Left ventricle myocardium superior (tissue), 1 donor: ENCODE measurements around the gene ATP6AP1. TPM values are rescaled to one million over a fixed set of nuclear protein-coding genes. Genes with fewer than 3 reads are reported as not detected.
A peak's percentile ranks its signal among the peaks of the same experiment; 100 is the strongest.

Experiments used
- ATAC-seq: fragments of 200-7000 bp; cut with Tn5 transposase; one replicate; pipeline ENCODE4 v1.9.1; 2020; ENCODE audit warnings: mild to moderate bottlenecking, moderate library complexity
- DNase-seq: peaks from one replicate; pipeline ENCODE4 v3.0.0-alpha.2; 2020
- intact Hi-C: fragments of 100-400 bp; cut with micrococcal nuclease; formaldehyde crosslinking; loops from one replicate; pipeline ENCODE4 v1.11.0; 2022
- total RNA-seq: library from RNA; stranded (reverse); fragmentation: NEBNext Ultra II Directional; extraction: Animal tissue kit (Norgen Biotek cat#: 25700); gene quantifications from one replicate; pipeline ENCODE4 v1.2.1, GENCODE V29; 2021
- donor health status: DM: no; HTN: yes; CAD: no; lungs with severe emphysema.

Gene ATP6AP1
- total RNA-seq, 1 donor from 2014 or later, result 81.0 TPM

DNA sequence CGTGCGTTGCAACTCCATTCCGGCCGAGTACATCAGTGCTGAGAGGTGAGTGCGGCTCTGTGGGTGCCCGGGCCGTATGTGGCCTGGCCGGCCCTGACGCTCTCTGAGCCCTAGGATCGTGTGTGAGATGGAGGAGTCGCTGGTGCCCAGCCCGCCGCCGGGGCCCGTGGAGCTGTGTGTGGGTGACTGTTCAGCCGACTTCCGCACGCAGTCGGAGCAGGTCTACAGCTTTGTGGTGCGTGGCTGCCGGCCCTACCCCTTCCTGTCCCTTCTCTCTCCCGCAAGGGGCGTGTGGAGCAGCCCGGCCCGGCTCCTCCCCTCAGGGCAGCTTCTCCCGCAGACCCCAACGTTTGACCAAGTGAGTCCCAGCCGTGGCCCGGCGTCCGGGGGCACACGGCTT lies 37.6 kb downstream of the ATP6AP1 start:
- no peak for ATAC-seq
- intact Hi-C loops, result no loop called here

DNA sequence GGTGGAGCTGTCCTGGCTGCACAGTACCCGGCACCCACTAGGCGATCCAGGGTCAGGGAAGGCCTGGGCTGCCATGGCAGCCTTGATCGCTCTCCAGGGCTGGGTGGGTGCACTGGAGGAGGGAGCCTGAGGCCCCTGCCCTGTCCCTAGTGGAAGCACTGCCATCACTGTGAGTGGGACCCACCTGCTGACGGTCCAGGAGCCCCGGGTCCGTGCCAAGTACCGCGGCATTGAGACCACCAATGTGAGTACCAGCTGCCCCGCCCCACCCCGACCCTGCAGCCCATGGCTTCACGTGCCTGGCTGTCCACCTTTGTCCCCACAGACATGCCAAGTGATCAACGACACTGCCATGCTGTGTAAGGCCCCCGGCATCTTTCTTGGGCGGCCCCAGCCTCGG lies 38.4 kb downstream of the ATP6AP1 start:
- intact Hi-C loops, result no loop called here
- ATAC-seq, result no peak
- no peak for DNase-seq

More for the DNA sequence above, 37.6 kb downstream of the ATP6AP1 start:
- DNase-seq, result no peak

DNA sequence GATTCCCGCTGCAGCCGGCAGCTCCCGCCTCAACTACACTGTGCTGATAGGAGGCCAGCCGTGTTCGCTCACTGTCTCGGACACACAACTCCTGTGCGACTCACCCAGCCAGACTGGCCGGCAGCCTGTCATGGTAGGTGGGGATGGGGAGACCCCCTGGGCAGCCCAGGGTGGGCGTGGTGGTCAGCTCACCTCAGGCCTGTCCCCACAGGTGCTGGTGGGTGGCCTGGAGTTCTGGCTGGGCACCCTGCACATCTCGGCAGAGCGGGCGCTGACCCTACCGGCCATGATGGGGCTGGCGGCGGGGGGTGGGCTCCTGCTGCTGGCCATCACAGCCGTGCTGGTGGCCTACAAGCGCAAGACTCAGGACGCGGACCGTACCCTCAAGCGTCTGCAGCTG lies 39.1 kb downstream of the ATP6AP1 start:
- DNase-seq (no peak), ATAC-seq (no peak)
- intact Hi-C loops, result no loop called here

DNA sequence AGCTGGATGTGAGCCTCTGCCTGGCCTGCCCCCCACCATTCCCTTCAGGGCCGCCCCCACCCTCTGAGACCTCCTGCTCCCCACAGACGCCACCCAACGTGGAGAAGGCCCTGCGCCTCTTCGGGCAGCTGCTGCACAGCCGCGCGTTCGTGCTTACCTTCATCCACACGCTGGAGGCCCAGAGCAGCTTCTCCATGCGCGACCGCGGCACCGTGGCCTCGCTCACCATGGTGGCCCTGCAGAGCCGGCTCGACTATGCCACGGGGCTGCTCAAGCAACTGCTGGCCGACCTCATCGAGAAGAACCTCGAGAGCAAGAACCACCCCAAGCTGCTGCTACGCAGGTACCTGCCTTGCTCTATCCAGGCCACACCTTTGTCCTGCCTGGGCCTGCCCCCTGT lies 39.7 kb downstream of the ATP6AP1 start:
- intact Hi-C loops, result no loop called here
- ATAC-seq, result no peak
- no peak for DNase-seq

DNA sequence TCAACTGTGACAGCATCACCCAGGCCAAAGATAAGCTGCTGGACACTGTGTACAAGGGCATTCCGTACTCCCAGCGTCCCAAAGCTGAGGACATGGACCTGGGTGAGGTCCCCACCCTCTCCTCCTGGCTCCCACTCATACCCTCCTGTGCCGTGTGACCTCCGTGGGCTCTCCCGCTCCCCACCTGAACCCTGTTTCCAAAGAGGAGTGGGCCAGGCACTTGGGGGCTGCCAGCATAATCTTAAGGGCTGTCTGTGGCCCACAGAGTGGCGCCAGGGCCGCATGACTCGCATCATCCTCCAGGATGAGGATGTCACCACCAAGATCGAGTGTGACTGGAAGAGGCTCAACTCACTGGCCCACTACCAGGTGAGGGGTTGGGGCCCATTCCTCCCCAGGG lies 40.6 kb downstream of the ATP6AP1 start:
- DNase-seq, result no peak
- ATAC-seq, result no peak
- intact Hi-C loops, result no loop called here

DNA sequence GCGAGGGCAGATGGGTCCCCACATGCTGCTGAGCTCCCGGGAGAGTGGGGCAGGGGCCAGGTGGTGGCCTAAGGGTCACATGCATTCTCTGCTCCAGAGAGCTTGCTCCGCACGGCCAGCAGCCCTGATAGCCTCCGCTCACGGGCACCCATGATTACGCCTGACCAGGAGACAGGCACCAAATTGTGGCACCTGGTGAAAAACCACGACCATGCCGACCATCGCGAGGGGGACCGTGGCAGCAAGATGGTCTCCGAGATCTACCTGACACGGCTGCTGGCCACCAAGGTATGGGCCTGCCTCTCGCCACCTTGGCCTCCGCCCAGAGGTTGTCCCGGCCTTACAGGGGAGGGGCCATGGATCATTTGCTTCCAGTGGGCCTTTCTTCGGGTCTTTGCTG lies 41.4 kb downstream of the ATP6AP1 start:
- no peak for ATAC-seq
- DNase-seq, result no peak
- intact Hi-C loops, result no loop called here

DNA sequence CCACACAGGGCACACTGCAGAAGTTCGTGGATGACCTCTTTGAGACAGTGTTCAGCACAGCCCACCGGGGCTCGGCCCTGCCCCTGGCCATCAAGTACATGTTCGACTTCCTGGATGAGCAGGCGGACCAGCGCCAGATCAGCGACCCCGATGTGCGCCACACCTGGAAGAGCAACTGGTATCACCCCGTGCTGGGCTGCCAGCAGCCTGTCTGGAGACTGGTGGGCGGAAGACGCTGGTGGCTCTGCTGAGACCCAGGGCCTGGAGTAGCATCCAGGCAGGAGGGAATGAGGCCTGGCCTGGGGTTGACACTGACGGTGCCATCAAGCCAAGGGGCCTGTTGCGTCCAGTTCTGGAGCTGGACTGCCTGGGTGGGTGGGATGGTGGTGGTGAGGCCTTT lies 42.0 kb downstream of the ATP6AP1 start:
- no peak for DNase-seq
- ATAC-seq, result no peak
- intact Hi-C loops, result no loop called here

DNA sequence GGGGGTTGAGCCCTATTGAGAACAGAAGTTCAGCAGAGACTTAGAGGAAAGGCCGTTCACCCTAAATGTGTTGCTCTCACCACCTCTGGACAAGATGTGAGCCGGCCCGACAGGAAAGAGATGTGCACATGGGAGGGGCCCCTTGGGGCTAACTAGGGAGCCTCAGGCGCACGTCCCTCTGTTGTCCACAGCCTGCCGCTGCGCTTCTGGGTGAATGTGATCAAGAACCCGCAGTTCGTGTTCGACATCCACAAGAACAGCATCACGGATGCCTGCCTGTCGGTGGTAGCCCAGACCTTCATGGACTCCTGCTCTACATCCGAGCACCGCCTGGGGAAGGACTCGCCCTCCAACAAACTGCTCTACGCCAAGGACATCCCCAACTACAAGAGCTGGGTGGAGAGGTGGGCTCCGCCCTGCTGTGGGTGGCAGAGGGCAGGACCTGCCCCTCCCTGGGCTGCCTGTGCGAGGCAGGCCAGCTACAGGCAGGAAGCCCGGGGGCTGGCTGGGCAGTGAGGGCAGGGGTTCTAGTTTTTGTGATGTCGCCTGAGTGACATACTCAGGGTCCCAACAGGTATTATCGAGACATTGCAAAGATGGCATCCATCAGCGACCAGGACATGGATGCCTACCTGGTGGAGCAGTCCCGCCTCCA lies 42.6 kb downstream of the ATP6AP1 start:
- DNase-seq (peak; percentile 15), ATAC-seq (no peak)
- intact Hi-C loops, result no loop called here

DNA sequence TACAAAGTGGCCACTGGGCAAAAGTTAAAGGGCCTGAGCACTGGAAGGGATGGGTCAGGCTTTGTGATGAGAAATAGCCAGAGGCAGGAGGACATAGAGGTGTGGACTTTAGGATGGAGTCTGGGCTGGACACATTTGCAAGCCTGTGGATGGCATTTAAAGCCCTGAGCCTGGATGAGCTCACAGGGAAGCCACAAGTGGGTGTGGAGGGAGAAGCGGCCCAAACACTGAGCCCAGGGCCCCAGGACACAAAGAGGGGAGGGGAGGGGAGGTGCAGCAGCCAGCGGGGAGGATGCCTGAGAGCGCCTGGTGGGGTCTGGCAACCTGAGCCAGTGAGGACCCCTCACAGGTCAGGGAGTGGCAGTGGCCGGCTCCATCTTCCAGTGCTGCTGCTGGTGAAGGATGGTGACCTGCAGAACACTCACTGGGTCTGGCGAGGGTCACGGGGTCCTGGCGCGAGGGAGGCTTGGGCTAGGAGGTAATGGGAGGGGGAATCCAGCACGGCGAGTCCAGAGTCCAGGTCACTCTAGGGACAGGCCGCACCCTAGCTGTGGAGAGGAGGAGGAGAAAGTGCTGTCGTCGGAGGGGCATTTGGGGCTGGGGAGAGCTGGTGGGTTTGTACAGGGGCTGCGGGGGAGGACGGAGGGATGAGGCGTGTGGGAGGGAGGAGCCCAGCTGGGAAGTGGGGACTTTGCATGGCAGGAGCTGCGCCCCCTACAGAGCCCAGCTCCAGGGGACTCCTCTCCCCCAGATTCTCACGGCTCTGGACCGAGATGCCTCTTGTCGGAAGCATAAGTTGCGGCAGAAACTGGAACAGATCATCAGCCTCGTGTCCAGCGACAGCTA lies 43.6 kb downstream of the ATP6AP1 start:
- peak; percentile 9 for DNase-seq
- no peak for ATAC-seq
- intact Hi-C loops, result no loop called here

DNA sequence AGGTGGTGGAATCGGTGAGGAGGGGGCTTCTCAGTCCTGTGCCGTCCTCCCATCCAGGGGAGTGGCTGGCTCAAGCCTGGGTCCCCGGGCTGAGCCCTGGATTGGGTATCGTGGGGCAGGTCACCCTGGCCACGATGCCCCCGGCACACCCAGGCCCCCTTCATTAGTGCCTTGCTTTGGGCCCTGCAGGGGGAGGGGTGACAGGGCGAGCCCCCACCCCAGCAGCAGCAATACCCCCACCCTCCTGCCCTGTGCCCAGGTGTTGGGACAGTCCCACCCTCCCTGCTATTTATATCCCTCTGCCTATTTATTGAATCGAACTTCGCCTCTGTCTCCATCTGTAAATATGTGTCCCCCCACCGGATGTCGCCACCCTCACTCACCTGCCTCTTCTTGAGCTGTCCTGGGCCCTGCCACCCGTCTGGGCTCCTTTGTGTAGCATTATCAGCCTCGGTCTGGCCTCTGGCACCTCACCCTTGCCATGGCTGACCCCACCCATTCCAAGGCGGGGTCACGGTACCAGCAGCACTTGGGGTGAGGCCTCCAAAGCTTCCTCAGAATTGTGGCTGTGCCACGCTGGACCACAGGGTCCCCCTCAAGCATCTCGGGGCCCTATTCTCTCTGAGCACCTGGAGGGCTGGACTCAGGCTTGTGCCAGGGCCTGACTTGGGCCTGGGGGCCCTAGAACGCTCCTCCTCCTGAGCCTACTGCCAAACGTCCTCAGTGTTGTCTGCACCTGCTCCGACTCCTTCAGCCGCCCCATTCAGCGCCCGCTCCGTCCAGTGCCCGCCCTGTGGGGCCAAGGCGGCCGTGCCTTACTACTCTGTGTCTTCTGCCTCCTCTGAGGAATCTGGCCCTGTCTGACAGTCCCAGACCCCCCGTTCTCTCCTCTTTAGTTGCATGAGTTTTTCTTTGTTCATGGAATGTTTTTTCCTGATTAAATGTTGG lies 44.5 kb downstream of the ATP6AP1 start:
- DNase-seq (peak; percentile 23), ATAC-seq (no peak)
- intact Hi-C loops, result no loop called here

DNA sequence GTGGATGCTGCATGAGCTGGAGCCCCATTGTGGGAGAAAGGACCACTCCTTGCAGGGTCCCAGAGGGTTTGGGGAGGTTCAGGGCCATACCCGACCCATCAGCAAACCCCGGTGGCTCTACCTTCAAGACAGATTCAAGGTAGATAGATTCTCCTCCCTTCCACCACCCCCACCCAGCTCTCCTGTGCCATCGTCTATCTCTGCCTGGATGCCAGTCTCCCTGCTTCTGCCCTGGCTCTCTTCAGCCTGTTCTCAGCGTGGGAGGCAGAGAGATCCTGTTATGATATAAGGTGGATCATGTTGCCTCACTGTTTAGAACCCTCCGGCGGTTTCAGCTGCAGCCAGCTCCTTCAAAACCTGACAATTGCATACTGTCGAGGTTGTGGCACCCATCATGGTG lies 45.2 kb downstream of the ATP6AP1 start:
- no peak for ATAC-seq
- intact Hi-C loops, result no loop called here
- DNase-seq, result peak; percentile 9

DNA sequence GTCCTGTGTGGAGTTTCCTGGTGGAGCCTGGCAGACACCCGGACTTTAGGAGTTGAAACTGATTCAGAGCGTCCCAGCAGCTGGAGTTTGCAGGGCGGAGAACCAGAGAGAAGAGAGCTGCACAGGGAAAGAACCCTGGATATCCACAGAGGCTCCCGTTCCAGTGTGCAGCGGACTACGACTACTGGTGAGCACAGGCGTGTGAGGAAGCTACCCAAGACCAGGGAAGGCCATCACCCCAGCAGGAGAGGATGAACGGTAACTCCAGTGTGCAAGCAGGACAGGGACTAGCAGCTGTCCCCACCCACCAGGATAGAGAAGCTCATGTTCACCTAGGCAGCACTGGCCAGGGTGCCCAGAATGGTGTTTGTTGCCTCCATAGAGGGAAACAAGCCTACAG lies 48.3 kb downstream of the ATP6AP1 start:
- no peak for ATAC-seq
- intact Hi-C loops, result no loop called here

DNA sequence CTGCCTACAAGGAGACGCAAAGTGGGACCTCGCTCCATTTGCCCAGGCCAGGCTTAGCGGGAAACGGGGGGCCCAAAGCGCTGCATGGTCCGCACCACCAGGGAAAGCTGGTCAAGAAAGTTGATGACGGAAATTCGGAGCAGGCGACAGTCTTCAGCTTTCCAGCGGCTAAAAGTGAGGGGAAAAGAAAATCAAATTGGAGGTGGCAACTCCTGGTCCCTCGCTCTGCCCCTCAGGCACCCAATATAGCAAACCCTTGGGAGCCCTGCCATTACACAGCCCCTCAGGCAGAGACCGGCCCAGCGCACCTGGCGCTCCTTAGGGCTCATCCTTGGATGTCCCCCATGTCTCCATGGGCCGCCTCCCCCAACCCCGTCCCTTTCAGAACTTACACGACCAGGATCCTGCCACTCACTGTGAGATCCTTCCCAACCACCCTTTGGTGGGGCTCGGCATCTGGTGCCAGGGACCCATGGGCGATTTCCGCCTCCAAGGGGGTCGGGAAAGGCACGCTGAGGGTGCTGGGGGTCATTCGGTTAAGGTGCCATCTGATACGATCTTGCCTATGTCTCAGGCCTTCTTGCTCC lies 49.5 kb downstream of the ATP6AP1 start:
- intact Hi-C loops, result no loop called here
- ATAC-seq (no peak), DNase-seq (no peak)

More for the DNA sequence above, 48.3 kb downstream of the ATP6AP1 start:
- DNase-seq, result no peak

DNA sequence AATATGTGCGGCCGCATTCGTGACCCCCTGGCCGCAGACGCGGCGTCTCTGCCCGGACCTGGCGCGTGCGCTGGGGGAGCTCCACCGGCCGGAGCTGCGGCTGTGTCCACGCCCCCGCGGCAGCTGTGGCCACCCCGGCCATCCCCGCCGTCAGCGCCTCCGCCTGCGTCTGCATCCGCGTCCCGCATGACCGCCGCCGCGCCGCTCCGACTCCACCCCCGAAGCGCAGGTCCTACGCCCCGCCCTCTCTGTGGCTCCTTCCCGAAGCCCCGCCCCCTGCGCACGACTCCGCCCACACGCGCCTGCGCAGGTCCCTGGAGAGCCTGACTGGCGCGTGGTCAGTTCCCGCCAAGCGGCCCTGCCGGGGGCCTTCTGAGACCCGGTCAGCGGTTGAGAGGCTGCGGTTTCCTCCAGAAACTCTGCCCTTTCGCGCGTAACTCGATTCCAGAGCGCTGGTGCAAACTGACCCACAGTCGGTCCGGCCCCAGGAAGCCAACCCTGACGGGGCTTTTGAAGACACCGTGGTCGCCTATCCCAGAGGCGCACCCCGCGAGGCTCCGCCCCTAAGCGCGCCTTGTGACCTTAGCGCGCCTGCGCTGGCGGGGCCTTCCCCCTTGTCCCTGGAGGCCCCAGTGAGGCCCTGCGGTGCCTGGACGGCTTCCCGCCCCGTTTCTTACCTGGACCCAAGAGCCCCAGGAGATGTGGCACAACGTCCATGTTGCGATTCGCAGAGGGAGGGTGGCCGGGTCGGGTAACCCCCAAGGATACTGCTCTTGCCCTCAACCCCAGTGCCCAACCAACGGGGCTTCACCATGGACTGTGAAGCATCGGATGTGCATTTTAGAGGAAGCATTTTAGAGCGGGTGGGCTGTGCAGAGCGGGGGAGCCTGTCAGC lies 50.5 kb downstream of the ATP6AP1 start, which contains the start of gene LAGE3:
Gene LAGE3, minus strand, starts transcription at position 554 of the 895 bp plus-strand sequence. Its CDS starts 366 bp downstream, at position 188.
- peak; percentile 97 for ATAC-seq
- intact Hi-C loops, result no loop called here
- peak; percentile 95 for DNase-seq

DNA sequence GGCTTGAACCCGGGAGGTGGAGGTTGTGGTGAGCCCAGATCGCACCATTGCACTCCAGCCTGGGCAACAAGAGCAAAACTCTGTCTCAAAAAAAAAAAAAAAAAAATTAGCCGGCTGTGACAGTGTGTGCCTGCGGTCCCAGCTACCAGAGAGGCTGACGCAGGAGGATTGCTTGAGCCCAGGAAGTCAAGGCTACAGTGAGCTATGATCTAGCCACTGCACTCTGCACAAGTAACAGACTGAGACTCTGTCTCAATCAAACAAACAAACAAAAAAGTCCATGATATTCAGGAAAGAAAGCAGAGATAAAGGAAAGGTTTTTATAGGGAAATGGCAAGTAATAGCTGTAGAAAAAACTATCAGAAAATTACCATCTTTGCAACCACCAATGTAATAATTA lies 52.7 kb downstream of the ATP6AP1 start:
- intact Hi-C loops, result no loop called here
- DNase-seq (no peak), ATAC-seq (no peak)

DNA sequence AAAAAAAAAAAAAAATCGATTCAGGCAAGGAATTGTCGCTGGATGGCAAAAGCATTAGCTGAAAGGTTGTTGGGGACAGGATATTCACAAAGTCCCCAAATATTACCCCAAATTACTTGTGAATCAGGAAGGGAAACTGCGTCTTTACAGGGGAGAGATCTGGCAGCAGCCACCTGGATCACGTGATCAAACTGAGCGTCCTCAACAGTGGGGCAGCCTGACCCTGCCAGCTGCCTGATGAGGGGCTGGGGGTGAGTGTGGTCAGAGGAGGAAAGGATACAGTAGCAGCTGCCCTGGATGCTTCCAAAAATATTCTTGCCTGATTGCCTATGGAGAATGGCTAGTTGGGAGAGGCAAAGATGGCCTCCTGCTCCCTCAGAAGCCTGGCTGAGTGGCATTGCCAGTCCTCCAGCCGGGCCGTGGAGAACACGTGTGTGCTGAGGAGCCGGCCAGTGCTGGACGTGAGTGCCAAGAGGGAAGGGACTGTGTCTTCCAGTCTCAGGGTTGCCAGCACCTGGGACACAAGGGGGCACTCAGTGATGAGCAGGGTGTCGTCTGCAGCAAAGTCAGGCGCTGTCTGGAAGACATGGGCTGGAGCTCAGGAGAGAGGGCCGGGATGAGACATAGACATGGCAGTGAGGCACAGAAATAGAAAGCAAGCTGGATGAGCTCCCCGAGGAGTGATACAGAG lies 53.6 kb downstream of the ATP6AP1 start:
- ATAC-seq, result no peak
- intact Hi-C loops, result no loop called here
- no peak for DNase-seq

DNA sequence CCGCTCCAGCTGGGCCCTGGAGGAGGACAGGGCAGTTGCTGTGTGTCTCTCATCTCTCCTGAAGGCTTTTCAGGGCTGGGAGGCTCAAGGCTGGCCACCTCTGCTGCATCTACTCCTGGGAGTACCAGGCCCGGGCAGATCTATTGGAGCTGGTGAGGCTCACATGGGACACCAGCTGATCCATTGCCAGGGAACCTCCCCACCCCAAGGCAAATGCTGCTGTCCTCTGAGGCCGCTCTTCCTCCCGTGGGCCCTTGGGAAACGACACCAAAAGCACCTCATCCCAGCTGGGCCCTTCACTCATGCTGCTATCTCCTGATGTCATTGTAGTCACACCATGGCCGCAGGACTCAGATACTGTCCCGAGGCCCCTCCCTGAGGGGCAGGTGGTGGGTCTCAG lies 54.3 kb downstream of the ATP6AP1 start:
- DNase-seq, result no peak
- intact Hi-C loops, result no loop called here

DNA sequence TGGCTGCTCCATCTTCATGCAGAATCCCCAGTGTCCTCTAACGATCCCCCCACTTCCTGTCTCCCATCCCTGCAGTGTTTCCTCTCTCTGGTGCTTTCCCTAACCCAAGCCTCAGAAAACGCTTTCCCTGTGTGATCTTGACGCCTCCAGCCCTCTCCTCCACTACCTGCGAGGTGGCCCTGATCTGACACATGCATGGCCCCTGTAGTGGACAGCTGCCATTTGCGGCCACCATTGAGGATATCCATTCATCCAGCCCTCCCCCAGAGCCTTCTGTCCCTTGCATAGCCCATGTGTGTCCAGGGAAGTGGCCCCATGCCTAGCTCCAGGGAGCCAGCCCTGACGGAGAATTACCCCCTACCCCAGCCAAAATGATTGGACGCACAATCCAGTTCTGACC lies 54.8 kb downstream of the ATP6AP1 start:
- ATAC-seq (no peak), DNase-seq (no peak)
- intact Hi-C loops, result no loop called here

More for the DNA sequence above, 54.3 kb downstream of the ATP6AP1 start:
- ATAC-seq, result no peak
